GM18520 (cell line): Measurements from ENCODE around the gene HS3ST5.

ENCODE experiments used
- ATAC-seq: cut with Tn5 transposase; IDR thresholded peaks from one replicate; pipeline ENCODE4 v1.9.1; 2021; ENCODE audit not compliant: unreplicated experiment

Gene HS3ST5

GRCh38 chr6:114202389-114202788 is 140.4 kb downstream of the HS3ST5 start:
- ATAC-seq, result no peak

- no peak for ATAC-seq
These were observed 141.9 kb downstream of the HS3ST5 start for GRCh38 chr6:114200891-114201290.

DNA sequence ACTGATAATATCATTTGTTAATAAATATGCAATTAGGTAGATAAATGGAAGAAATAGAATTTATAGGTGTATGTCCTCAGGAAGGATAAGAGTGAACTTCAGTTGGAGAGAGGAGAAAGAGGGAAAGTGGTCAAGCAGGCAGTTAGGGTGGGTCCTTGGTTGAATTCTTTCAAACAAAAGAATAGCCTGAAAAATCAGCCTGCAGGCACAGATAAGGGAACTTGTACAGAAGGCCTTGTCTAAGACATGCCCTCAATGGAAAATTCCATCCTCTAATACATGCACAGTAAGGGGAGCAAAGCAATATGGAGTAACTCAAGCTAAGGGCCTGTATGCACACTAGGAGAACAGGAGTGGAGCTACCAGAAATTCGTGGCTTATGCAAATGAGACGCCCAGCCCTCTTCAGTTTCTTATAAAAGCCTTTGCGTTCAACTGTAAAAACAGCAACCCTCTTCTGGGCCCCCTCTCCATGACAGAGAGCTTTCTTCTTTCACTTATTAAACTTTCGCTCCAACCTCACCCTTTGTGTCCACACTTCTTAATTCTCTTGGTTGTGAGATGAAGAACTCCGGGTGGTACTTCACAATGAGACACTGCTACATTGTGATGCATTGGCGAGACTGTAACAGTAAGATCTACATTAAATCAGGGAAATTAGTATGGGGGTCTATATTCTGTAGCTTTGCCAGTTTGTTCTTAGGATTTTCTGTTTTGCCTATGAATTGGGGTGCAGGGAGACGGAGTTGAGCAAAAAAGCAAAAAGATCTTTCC is 147.0 kb downstream of the HS3ST5 start:
- ATAC-seq, result no peak

DNA sequence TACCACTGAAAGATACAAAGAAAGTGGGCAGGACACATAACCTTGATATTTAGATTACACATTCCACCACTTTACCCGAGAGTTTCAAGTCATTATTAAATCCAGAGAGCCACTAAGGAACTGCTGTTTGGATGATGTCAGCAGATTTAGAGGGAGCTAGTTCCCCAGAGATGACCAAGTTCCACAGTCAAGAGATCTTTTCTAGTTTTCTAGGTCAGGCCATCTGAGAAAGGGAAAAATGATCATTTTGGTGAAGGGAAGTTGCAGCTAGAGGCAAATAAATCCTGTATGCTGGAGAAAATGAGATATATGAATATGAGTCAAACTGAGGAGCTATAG is 147.8 kb downstream of the HS3ST5 start:
- ATAC-seq, result no peak

DNA sequence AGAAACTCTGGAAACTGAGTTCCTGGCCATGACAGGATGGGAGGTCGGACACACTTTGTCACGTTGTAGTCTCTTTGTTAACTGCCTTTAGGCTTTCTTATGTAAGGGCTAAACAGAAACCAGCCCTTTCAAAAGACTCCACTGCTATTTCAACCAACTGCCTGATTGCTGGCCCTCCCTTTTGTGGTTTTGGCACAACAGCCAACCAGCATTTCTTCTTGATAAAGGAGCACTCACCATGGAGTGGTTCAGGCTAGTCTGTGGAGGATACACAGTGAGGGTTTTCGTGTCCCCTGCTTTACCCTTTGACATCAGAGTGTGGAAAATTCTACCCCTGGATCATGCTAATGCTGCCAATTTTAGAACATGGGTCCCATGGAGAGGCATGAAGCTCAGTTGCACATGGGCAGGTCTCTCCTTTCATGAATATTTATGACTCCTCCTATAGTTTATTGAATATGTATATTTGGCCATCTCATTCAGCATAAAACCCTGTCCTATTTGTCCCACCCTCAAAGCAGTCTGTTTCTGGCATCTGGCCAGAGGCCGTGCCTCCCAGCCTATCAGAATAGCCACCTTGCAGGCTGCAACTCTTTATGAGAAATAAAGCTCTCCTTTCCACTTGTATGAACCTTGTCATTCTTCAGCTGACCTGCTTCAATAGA is 148.3 kb downstream of the HS3ST5 start:
- ATAC-seq, result no peak

- ATAC-seq, result no peak
These were observed 155.3 kb downstream of the HS3ST5 start for GRCh38 chr6:114187563-114187962.

DNA sequence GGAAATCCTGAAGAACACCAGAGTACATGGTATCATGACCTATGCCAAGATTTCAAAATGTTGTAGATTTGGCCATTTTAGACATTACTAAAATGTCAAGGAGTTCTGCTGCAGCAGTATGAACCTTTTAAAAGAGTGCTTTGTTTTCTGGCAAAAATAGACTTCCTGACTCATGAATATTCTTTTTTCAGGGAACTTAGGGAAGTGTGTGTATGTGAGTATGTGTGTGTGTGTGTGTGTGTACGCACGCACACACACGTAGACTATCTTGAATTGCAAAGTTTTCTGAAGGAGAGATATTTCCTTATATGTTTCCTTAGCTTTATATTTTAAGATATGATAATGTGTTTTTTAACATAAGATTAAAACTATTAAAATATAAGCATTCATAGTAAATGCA is 161.2 kb downstream of the HS3ST5 start:
- no peak for ATAC-seq

GRCh38 chr6:114179411-114179810 is 163.4 kb downstream of the HS3ST5 start:
- ATAC-seq, result no peak

DNA sequence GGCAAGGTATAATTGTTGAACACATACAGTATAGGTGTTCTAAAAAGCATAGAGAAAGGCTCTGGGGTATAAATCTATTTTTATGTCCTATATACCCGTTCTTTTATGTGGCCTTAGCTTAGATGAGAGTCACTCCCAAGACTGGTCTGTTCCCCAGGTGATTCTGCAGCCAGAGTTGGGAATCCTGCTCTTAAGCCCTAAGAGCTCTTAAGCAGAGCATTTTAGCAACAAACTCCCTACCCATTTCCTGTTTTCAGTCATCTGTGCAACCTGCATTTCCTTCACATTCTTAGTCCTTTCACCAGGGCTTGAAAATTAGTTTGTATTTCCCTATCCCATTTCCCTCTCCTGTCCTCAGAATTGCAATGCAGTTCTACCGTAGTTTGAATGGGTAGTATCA is 166.1 kb downstream of the HS3ST5 start:
- no peak for ATAC-seq

- ATAC-seq, result no peak
These were observed 170.1 kb downstream of the HS3ST5 start for GRCh38 chr6:114172576-114173260.

GRCh38 chr6:114171473-114171872 is 171.3 kb downstream of the HS3ST5 start:
- no peak for ATAC-seq

DNA sequence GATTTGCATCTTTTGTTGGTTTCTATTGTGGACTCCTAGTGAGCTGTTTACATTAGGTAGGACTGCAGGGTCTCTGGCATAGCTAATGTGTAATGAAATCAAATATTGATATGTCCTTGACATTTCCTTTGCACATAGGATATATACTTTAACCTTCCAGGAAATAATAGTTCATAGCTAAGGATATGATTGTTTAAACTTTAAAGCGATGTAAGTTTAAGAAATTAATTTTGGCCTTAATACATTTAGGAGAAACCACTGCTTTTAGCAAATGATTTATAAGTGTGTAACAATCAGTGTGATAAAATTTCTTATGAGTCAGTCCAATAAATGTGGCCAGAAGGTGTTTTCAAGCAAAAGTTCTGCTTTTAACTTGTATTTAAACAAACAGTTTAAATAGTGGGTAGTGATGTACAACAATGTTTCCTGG is 171.8 kb downstream of the HS3ST5 start:
- ATAC-seq, result no peak

- no peak for ATAC-seq
These were observed 172.5 kb downstream of the HS3ST5 start for GRCh38 chr6:114170372-114170771.

- no peak for ATAC-seq
These were observed 173.1 kb downstream of the HS3ST5 start for GRCh38 chr6:114169763-114170162.

- no peak for ATAC-seq
These were observed 174.9 kb downstream of the HS3ST5 start for GRCh38 chr6:114167583-114168576.

- no peak for ATAC-seq
These were observed 178.6 kb downstream of the HS3ST5 start for GRCh38 chr6:114164207-114164606.

DNA sequence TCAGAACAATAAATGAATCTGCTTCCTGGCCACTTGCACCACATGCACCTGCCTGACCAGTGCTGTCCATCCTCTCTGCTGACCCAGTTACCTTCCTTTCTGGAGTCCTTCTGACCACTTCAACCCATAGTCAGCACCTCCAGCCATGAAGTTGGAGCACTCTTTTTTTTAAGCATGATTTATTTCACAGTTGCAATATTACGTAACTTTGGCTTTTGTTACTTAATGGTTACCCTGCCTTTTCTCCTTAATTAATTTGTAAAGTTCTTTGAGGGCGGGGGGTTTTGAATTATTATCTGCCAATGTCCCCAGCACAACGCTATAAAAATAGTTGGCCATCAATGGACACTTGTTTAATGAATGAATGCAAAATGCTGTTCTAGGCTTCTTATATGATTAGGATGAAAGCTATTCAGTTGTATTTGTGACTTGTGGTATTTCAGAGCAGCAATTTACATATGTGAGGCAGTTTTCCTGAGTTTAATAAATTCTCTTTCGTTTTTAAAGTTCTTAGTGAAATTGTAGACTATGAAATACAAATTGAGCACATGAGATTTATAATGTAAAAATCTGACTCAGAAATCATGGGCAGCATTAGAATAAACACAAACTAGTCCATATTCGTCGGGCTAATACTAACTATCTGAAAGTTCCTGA is 180.0 kb downstream of the HS3ST5 start:
- ATAC-seq, result no peak

DNA sequence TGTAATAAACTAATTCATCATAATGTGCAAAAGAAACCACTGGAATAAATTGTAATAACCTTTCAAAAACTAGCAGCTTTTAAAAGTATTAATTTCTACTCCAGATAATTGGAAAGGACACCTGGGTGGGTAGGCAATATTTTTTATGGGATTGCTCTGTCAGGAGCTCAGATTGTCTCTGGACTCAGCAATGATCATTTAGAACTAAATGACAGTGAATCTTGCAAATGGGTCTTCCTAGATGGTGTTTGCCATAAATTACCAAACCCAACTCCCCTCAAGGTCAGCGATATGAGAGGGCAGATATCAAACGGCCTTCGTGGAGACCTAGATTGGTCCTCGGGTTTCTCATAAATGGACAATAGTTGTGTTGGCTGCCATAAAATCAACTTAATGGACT is 181.9 kb downstream of the HS3ST5 start:
- no peak for ATAC-seq

DNA sequence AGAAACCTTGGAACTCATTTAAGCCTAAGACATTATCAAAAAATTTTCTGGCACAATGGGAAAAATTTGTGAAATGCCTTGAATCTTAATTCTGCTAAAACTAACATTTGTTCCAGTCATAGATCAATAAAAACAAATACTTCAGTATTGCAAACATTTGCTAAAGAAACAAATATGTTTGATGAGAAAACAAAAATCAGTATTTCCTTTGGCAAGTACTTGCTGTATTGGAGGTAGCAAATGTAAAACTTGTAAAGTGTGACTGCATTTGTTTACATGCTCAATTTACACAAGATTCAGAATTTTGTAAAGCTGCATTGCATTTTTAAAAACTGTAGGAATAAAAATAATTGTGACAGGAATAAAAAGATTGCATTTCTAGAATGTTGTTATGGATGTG is 183.1 kb downstream of the HS3ST5 start:
- no peak for ATAC-seq
